HL-60/S4 treated with retinoic acid at 250 ng/mL for 4 days and 3 days (cell line): ENCODE results near the gene CHI3L2.

ENCODE experiments used
- in situ Hi-C: fragments of 300-500 bp; cut with MboI; formaldehyde crosslinking; loops from 2 replicates; pipeline ENCODE4 v1.7.0; 2022; ENCODE audit warnings: low sequenced_read_pairs

CHI3L2 gene

DNA sequence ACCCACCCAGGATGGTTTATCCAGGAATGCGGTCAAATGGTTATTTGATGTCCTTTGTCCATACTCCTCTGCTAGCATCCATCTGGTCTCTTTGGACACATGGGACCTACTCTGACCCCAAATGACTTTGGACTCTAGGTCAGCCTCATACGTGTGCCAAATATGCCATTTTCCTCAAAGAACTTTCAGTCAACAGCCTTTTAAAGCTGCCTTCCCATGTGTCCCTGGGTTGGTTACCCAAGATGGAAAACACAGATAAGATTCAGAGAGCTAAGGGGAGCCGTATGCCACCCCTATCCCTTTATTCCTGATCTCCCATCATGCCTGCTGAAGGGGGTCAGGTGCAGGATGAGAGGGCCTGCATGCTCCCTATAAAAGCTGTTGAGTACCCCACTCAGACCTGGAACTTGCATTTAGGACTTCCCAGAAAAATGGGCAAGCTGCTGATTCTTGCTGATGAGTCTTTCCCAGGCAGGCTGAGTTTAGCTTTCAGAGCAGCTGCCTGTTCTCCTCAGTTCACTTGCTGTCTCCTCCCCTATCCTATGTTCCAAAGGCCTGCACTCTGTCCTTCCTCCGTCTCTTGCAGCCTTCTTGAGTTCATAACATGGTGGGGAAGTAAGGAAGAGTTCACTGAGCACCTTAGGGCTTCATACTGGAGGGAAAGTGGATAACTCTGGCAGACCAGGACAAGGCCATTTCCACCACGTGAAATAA, 19.8 kb downstream of the CHI3L2 start:
- in situ Hi-C loops: no loop called here

DNA sequence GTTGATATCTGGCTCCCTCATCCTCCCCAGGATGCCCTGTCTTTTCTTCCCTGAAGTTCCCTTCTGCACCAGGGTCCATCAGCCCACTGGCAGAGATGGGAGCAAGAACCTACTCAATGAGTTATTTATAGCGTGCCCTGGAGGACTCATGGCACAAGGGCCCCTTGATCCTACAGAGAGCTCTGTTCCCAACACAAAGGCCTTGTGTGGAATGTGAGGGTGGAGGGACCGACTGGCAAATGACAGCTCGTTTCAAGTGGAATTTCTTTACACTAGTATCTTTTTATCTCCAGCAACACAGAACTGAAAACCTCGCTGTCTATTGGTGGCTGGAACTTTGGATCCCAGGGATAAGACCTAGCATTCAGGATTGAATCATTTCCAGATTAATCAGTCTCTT, 22.4 kb downstream of the CHI3L2 start:
- in situ Hi-C loops: no loop called here

DNA sequence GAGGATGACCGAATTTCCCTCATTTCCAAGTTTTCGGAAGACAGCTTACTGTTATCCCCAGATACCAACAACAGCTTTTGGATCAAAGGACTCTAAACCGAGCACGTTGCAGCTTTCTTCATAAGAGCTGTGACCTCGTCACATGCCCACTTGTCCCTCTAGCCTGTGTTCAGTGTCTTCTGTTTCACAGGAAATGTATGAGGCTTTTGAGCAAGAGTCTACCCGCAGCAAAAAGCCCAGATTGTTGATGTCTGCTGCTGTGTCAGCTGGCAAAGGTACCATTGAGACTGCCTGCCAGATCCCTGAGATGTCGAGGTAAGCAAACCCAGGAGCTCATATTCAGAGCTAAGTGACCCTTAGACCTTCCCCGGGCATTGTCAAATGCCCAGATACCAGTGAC, 24.1 kb downstream of the CHI3L2 start:
- in situ Hi-C loops: no loop called here

DNA sequence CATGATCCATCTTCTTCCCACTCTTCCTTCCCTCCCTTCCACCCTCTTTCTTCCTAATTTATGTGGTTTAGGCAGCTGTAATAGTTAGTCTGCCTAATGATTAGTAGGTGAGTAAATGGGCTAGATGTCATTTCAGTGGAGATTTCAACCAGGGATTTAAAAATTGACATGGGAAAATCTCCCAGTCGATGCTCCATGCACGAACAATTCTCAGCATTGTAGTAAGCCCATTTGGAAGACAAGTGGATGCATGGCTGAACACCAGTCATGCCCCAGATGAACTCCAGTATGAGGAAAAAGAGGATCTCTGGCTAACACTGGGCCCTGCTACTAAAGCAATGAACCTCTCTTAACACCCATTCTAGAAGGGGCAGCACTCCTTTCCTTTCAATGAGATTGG, 25.3 kb downstream of the CHI3L2 start:
- in situ Hi-C loops: no loop called here

DNA sequence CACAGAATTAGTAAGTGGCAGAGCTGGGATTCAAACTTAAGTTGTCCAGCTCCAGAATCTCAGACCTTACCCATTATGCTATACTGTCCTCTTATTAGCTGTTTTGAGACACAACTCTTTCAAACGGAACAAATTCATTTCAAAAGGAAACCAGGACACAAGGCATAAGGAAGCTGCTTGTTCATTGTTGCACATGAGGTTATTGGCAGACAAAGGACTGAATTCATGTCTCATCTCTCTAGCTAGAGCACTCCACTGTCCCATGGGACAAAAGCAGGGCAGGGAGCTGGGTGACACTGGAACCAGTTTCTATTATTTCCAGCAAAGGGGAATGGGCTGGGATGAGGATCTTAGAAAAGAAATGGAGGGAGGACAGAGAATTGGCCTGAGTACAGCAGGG, 26.4 kb downstream of the CHI3L2 start:
- in situ Hi-C loops: no loop called here

DNA sequence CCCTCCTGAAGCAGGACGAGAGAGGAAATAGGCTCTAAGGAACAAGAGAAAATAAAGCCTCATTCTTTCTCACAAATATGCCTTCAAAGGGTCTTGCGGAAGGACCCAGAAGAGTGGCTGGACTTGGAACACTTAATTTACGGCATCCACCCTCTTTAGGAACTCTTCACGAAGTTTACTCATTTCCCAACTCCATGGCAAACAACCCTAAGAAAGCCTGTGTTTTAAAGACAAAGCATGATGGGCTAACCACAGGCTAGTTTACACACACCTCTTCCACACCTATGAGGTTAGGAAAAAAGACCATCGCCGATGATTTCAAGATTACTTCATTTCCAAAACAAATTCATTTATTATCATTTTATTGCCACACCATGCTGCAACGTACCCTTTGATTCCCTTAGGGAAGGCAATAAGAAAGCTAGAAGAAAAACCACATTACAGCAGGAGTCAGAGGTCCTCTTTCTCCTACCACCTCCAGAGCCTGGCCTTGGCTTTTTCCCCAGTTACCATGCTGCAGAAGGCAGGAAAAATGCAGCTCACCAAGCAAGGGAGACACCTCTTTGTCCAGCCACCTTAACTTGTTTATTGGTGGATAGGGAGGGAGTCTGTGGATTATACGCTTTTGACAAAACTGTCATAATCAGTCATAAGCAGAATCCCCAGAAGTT, 29.6 kb downstream of the CHI3L2 start:
- in situ Hi-C loops: no loop called here

DNA sequence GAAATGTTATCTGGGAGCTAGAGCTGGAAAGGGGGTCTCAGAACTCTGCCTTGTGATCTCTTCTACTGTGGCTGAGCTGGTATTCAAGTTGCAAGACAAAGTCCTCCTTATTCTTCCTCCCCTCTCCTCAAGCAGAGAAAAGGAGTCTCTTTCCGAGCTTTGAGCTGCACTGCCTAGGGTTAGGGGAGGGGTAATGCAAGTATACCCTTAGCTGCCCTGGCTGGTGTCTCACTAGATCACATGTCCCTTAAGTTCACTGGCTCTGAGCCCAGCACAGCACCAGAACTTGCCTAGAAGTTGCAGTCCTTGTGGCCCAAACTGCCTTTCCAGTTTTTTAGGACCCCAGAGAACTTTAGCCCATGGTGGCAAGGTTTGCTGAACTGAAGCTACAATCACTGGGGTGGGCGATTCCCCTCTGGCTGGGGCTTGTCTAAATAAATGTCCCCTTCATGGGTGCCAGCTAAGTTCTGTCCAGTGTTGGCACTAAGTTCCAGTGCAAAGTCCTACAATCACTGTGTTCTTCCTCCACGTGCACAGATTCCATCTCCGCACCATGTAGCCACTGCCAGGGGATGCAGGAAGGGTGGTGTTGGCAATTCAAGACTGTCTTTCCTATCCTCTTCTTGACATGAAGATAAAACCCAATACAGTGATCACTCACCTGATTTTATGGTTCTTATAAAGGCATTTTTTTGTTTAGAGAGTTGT, 40.4 kb downstream of the CHI3L2 start:
- in situ Hi-C loops: no loop called here

DNA sequence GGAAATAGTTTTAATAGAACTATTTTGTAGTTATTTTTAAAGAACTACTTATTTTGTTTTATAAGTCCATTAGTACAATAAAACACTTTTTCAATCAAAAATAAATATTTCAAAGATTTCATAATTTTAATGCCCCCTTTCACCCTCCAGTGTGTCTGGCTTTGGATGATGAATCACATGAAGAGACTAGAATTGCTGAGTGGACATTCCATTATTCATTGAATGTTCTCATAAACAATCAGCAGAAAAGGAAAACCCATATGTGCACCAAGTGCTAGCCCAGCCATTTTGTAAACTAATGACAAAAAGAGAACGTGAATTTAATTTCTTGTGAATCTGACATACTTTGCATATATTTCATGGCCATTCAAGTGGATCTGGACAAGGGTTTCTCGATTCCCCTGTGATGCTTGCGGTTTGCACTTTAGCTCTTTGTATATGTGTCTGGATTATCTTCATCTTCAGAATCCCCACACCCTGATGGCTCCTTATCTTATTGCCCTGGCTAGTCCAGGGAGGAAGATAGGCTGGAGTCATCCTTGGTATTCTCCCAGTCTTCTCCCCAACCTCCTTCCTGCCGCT, 42.4 kb downstream of the CHI3L2 start:
- in situ Hi-C loops: no loop called here

DNA sequence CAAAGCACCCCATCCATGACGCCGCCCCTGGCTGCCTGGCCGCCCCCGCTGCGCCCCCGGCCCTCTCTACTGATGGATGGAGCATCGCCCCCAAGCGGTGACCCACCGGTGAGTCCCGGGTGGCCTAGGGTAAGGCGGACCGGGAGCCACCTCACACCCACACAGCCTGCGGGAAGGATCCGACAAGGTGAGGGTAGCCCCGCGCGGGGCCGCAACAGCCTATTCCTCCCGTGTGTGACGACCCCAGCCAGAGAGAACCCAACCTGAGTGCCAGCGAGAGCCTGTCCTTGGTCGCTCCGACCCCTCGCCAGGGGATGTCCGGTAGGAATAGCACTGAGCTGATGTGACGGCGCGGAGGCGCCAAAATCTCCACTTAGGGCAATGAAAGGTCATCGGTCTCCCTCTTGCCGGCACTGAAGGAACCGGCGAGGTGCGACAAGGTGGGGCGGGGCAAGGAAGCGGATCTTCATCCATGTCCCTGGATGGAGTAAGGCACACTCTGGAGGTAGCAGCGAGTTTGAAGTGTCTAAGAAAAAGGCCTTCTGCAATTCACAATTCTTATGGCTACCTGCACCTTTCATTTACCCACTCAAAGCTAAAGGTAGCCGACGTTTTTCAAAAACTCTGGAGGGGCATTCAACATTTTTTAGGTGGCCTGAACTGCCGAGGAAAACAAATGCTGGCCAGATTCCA, 43.4 kb downstream of the CHI3L2 start:
- in situ Hi-C loops: no loop called here

DNA sequence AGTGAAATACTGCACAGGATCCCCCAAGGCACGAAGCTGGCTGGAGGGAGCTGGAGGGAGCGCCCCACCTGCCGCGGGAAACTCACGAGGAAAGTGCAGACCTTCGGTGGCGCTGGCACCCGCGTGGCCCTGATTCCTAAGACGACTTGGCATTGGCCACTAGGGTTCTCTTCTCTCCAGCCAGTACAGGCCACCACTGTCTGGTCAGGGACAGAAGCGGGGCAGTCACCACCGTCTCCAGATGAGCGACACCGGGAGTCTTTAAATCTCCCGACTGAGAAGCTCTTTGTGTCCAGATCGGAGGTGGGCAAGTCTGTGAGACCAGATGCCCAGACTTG, 43.9 kb downstream of the CHI3L2 start:
- in situ Hi-C loops: no loop called here

DNA sequence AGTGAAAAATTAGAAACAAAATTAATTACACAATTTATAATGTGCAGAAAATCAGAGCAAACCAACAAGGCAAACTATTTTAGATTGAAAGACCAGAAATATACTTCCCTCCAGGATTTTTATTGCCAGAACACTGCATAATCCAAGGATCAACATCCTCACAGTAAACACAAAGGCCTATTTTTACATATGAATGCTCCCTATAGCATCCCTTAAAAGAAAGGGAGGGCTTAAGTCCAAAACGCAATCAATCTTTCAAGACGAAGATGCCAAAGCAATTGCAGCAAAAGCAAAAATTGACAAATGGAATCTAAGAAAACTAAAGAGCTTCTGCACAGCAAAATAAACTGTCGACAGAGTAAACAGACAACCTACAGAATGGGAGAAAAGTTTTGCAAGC, 44.6 kb downstream of the CHI3L2 start:
- in situ Hi-C loops: no loop called here

DNA sequence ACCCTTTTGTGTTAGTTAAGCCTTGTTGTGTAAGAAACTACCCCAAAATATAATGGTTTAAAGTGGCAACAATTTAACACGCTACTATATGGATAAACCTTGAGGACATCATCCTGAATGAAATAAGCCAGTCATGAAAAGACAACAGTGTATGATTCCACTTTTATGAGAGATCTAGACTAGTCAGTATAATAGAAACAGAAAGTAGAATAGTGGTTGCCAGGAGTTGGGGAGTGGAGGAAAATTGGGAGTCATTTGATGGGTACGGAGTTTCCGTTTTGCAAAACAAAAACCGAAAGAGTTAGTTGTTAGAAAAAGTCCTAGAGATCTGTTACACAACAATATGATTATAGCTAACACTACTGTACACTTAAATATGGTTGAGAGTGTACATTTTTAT, 47.1 kb downstream of the CHI3L2 start:
- in situ Hi-C loops: no loop called here

DNA sequence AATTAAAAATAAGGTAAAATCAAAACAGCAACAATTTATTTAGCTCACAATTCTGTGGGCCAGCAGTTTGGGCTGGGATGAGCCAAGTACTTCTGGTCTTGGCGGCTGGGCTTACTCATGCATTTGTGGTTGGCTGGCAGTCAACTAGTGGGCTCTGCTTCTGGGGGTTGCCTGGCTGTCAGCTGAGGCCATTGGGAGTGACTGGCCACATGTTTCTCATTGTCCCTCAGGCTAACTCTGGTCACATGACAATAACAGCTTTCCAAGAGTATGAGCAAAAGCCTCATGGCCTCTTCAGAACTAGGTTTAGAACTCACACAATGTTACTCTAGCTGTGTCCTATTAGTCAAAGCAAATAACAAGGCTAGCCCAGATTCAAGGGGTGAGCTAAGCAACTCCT, 47.6 kb downstream of the CHI3L2 start:
- in situ Hi-C loops: no loop called here

DNA sequence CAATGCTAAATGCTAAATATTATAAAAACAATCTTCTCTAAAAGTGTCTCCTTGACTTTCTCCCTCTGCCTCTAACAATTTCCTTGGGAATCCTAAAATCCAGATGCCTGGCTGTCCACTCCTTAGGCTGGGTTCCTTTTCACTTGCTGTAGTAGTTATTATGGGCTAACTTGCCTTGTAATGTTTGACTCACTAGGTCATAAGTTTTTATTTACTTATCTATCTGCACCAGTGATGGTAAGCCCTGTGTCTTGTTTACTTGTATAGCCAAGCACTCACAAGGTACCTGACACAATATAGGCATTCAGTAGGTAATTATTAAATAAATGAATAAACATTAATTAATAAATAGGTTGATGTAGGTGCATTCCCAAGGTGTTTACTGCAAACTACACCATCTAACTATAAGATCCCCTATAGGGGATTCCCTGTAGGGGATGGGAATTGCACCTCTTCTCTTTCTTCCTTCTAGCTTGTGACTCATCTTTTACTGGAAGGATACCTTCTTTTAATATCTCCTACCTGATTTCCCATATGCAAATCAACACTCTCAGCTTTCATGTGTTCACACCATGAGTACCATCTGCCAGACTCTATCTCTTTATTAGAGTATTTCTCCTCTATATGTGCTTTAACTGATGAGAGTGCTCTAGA, 48.4 kb downstream of the CHI3L2 start:
- in situ Hi-C loops: no loop called here

DNA sequence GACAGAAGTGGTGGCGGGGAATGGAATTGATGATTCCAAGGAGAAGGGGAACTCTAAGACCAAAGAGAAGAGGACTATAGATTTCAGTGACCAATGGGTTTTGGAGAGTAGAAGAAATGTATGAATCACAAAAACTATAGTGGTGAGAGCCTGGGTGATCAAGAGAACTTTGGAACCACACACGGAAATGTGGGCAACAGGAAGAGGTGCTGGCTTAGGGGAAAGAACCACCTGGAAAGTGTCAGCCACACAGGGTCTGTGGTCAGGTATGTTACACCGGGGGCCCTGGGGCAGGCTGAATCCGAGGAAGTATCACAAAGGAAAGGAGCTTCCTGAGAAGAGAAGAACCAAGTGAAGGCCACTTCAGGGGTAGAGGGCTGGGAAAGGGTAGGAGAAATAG, 51.6 kb downstream of the CHI3L2 start:
- in situ Hi-C loops: no loop called here

DNA sequence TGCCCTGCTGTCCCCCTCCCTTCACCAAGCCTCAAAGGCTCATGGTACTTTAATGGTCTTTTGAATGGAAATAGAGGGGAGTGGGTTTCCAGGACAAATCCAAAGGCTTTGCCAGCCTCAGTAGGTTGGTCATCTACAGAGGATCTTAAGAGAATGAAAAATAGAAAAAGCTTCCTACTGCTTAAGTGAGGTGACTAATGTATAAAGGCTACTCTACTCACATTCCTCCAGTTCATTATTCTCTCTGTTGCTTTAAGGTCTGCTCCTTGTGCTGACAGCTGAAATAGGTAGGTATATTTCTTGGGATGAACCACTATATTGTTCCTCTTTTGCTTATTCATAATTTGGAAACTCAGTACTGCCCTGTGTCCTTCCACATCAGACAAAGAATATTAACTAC, 52.8 kb downstream of the CHI3L2 start:
- in situ Hi-C loops: no loop called here

DNA sequence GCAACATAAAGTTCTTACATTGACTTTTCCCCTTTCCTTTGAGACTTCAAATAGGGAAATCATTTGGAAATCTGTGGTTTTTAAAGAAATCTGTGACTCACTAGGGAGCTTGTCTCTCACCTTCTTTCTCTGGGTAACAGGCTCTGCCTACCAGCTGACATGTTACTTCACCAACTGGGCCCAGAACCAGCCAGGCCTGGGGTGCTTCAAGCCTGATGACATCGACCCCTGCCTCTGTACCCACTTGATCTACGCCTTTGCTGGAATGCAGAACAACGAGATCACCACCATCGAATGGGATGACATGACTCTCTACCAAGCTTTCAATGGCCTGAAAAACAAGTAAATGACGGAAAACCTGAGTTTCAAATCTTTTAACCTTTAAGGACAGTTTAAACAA, 53.9 kb downstream of the CHI3L2 start:
- in situ Hi-C loops: no loop called here

DNA sequence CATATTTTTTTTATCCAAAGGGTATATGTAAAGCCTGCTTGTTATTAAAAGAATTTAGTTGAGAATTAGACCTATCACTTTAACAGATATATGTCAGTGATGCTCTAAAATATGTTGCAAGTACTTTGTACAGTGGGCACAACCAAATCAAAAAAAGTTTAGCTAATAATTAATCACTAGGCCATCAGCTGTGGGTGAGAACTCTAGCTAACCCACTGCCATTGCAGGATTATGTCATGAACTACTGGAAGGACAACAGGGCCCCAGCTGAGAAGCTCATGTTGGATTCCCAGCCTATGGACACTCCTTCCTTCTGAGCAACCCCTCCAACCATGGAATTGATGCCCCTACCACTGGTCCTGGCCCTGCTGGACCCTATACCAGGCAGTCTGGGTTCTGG, 56.3 kb downstream of the CHI3L2 start:
- in situ Hi-C loops: no loop called here

DNA sequence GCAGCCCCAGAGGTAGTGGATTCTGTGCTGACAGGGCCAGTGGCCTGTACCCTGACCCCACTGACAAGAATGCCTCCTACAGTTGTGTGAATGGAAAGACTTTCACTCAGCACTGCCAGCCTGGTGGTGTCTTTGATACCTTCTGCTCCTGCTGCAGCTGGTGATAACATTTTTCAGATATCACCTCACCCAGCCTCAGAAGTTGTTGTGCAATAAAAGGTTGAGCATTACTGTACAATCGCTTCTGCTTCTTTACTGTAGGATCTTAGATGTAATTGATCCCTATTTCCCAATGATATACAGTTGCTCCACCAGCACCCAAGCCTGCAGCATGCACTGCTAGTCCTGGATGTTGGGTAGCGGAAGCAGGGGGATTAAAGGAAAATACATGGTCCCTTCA, 58.4 kb downstream of the CHI3L2 start:
- in situ Hi-C loops: no loop called here

DNA sequence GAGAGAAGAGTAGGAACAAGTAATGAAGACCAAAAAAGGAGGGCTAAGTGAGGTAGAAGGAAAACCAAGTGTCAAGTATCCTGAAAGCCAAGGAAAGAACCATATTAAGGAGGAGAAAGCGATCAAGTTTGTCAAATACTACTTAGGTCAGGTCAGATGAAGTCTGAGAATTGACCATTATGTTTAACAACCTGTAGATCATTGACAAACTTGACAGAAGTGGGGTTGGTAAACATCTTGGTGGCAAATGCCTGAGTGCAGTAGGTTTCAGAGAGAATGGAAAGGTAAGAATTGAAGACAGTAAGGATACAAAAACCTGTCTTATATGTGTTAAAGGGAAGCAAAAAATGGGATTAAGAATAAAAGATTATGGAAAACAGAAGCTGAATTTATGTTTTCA, 59.4 kb downstream of the CHI3L2 start:
- in situ Hi-C loops: no loop called here

DNA sequence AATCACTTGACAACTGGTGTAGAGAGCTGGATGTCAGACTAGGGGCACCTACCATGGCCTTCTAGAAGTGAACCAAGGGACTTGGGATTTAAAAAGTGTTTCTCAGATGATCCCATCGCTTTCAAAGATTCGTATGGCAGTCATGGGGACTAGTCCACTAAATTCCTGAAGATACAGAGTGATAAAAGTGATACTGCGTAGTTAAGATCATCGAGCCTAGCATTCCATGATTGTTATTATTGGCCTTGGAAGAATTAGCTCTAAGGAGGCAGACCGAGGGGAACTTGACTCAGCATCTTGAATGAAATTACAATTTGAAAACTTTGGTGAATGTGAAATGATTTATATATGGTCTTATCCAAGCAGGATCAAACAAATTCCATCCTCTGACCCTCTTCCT, 61.9 kb downstream of the CHI3L2 start:
- in situ Hi-C loops: no loop called here
